ENCODE measurements around the gene PCSK7. TPM values are rescaled to one million over a fixed set of nuclear protein-coding genes. Genes with fewer than 3 reads are reported as not detected.

The PCSK7 gene
- total and polyA plus RNA-seq, 2 donors (not counting 3 experiments of a cell fraction or from before 2014, with no cell fraction given) = 40.8 to 72.7 TPM

DNA sequence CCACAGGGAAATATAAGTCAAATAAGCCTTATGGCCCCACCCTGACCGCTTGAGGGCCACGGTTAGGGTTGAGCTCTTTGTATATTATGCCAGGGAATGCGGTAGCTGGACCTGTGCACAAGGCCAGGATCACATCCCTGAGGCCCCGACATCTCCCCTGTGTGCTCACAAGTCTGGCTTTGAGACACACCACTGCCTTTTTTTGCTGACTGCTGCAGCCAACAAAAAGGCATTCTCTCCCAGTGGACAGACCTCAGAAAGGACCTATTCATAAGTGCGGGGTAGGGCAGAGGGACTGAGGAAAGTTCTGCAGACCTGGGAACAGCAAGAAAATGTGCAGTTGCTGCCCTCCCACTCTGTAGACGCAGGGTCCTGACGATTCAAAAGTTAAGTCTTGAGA lies 56.8 kb downstream of the PCSK7 start:
- FAIRE-seq = no peak
- TF ChIP-seq POLR2A (IDR thresholded peaks at IDR 0.05; ENCODE audit: low read depth, low read length) (no peak), FOS (IDR thresholded peaks at IDR 0.05; ENCODE audit: borderline replicate concordance, insufficient read depth, low read length) (no peak), MYC (IDR thresholded peaks at IDR 0.05; ENCODE audit: low read depth, low read length) (no peak), GATA2 (IDR thresholded peaks at IDR 0.05; ENCODE audit: insufficient read depth, insufficient read length, low read depth, low read length) (no peak), POLR2AphosphoS5 (IDR thresholded peaks at IDR 0.05; ENCODE audit: insufficient read depth, low read depth, low read length) (no peak), EZH2 (IDR thresholded peaks at IDR 0.05; ENCODE audit: borderline replicate concordance, low read depth, low read length, severe bottlenecking) (no peak), MAX (IDR thresholded peaks at IDR 0.05; ENCODE audit: insufficient read depth, insufficient read length) (no peak)
- TF ChIP-seq, protein P1, sequence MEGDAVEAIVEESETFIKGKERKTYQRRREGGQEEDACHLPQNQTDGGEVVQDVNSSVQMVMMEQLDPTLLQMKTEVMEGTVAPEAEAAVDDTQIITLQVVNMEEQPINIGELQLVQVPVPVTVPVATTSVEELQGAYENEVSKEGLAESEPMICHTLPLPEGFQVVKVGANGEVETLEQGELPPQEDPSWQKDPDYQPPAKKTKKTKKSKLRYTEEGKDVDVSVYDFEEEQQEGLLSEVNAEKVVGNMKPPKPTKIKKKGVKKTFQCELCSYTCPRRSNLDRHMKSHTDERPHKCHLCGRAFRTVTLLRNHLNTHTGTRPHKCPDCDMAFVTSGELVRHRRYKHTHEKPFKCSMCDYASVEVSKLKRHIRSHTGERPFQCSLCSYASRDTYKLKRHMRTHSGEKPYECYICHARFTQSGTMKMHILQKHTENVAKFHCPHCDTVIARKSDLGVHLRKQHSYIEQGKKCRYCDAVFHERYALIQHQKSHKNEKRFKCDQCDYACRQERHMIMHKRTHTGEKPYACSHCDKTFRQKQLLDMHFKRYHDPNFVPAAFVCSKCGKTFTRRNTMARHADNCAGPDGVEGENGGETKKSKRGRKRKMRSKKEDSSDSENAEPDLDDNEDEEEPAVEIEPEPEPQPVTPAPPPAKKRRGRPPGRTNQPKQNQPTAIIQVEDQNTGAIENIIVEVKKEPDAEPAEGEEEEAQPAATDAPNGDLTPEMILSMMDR (IDR thresholded peaks at IDR 0.05; ENCODE audit: extremely low read depth in 1 of 2, insufficient read depth in 1 of 2, low read depth in 1 of 2, low read length in 2 of 2) = no peak
- intact Hi-C loops (cut with micrococcal nuclease) (loop anchor here (5.0 kb wide), 1 partner anchor 142 kb away; the partner anchor contains the start of gene BACE1), dilution Hi-C loops (cut with MboI; ENCODE audit: extremely low pct_ligation_motif_present, low sequenced_read_pairs) (no loop called here)
- H3K9me1 ChIP-seq (replicated peaks; ENCODE audit: control insufficient read depth, extremely low read depth, insufficient read depth, low read length) = no peaks in the 10 kb centered on the region
- no peak overlapping the region for H2AFZ ChIP-seq (ENCODE audit: low read depth, low read length)
- DNase-seq (ENCODE audit: low read depth, low spot score) = no peak
- peaks cover 2 to 4% of the 10 kb centered on the region in 2 experiments for H3K36me3 ChIP-seq (ENCODE audit: control insufficient read depth in 2 of 2, extremely low read depth in 1 of 2, insufficient read depth in 2 of 2, low read length in 2 of 2)
- no peak overlapping the region for H3K4me2 ChIP-seq (ENCODE audit: insufficient read depth, low read length)
- H3K4me1 ChIP-seq (ENCODE audit: control insufficient read depth, extremely low read depth, insufficient read depth, low read length) = peaks cover 30% of the 10 kb centered on the region
- no peak overlapping the region for H3K9ac ChIP-seq (replicated peaks; ENCODE audit: extremely low read depth, insufficient read depth, low read length)
- ChIA-PET CTCF (interaction anchor here (0.9 kb wide), 1 partner anchor 31 kb away, joined by 3 read pairs; the partner anchor contains the start of gene PAFAH1B2), POLR2A (no interaction called here)
- no peak overlapping the region for H3K27ac ChIP-seq (ENCODE audit: insufficient read depth, low read depth, low read length)
- no peaks in the 10 kb centered on the region for H3K9me3 ChIP-seq (replicated peaks; ENCODE audit: control insufficient read depth, insufficient read depth, low read length)
- no peaks in the 10 kb centered on the region for H3K79me2 ChIP-seq (ENCODE audit: control insufficient read depth, insufficient read depth, low read length)
- H3K4me3 ChIP-seq (replicated peaks in 1 of 3; ENCODE audit: insufficient read depth in 1 of 3, low read depth in 1 of 3, low read length in 3 of 3) = no peak overlapping the region
- no peaks in the 10 kb centered on the region for H3K27me3 ChIP-seq (ENCODE audit: control insufficient read depth in 2 of 2, insufficient read depth in 2 of 2, low read length in 2 of 2)
- BruUV-seq (replicated peaks) = no TSS peak
- H4K20me1 ChIP-seq (replicated peaks; ENCODE audit: control insufficient read depth, extremely low read depth, insufficient read depth, low read length) = no peaks in the 10 kb centered on the region
